K562 (cell line): Measurements from ENCODE around the gene PRPSAP1. TPM values are rescaled to one million over a fixed set of nuclear protein-coding genes. Genes with fewer than 3 reads are reported as not detected.

Experiments used
- ATAC-seq: fragments of 200-7000 bp; cut with Tn5 transposase; 3 replicates; pipeline ENCODE4 v1.9.1; 2020; ENCODE audit warnings: moderate library complexity
- BruUV-seq: library from RNA; stranded (reverse); fragments of 400-500 nt; replicated peaks from 2 replicates; lab custom pipeline; 2021; lab: Mats Ljungman, UMichigan
- CTCF ChIA-PET: fragments of 300-600 bp; formaldehyde crosslinking; extraction: SDS; loops from one replicate; lab custom pipeline; 2021; ENCODE audit warnings: low intra/inter-chr PET ratio; lab: Yijun Ruan, JAX
- POLR2A ChIA-PET: fragments of 300-600, 350-650 bp; sonication (Branson Sonifier 250); formaldehyde crosslinking; extraction: SDS; loops from one replicate; lab custom pipeline; 2021; ENCODE audit warnings: antibody characterized with exemption, inconsistent platforms; lab: Yijun Ruan, JAX
- DNase-seq, 4 experiments: peaks; one replicate each; pipeline versions ENCODE4 v3.0.0 to v3.0.0-alpha.2; 2011 to 2018; ENCODE audit warnings: low spot score in 3 of 4, mixed read lengths in 3 of 4; ENCODE audit errors: extremely low read depth in 1 of 4
- FAIRE-seq: peaks from 2 replicates; lab custom pipeline; 2011; peaks lifted over from hg19 to GRCh38; lab: Jason Lieb, UNC
- H2AFZ ChIP-seq: 2 replicates; pipeline ENCODE4 v1.6.0; 2011; ENCODE audit warnings: low read depth, low read length, control low read depth, inconsistent platforms
- H3K27ac ChIP-seq: fragments of 200-600 bp; 3 replicates; pipeline ENCODE4 v1.8.0; 2011; ENCODE audit warnings: low read depth, mild to moderate bottlenecking, control low read depth, inconsistent platforms, low read length, moderate library complexity, mixed read lengths; ENCODE audit errors: extremely low read depth
- H3K27me3 ChIP-seq, 2 experiments: fragments of 300-600 bp in 1 of 2; 2 replicates in 1 of 2; 3 replicates in 1 of 2; pipeline versions ENCODE4 v1.6.0 to v1.8.0; 2011; ENCODE audit warnings: inconsistent platforms in 2 of 2, low read length in 2 of 2, mild to moderate bottlenecking in 1 of 2, mixed read lengths in 1 of 2, moderate library complexity in 1 of 2; ENCODE audit not compliant: control insufficient read depth in 2 of 2, insufficient read depth in 2 of 2
- H3K36me3 ChIP-seq: fragments of 300-600 bp; 3 replicates; pipeline ENCODE4 v1.8.0; 2011; ENCODE audit warnings: mild to moderate bottlenecking, low read length, inconsistent platforms; ENCODE audit not compliant: control insufficient read depth, insufficient read depth
- H3K4me1 ChIP-seq, 2 experiments: fragments of 200-600 bp in 1 of 2; replicated peaks in 1 of 2; 2 replicates in 1 of 2; 3 replicates in 1 of 2; pipeline versions ENCODE4 v1.5.1 to v1.8.0; 2011; ENCODE audit warnings: inconsistent platforms in 2 of 2, low read length in 2 of 2, mild to moderate bottlenecking in 1 of 2, mixed read lengths in 1 of 2, moderate library complexity in 1 of 2; ENCODE audit not compliant: control insufficient read depth in 2 of 2, insufficient read depth in 2 of 2
- H3K4me2 ChIP-seq: 2 replicates; pipeline ENCODE4 v1.6.1; 2011; ENCODE audit warnings: low read length, control low read depth, inconsistent platforms, mixed read lengths; ENCODE audit not compliant: insufficient read depth
- H3K4me3 ChIP-seq: fragments of 200-600 bp; sonication (generic), shearing (Covaris generic); 2 replicates; pipeline ENCODE4 v1.5.1; 2016; ENCODE audit warnings: control low read depth, inconsistent platforms
- H3K79me2 ChIP-seq: fragments of 200-600 bp; 3 replicates; pipeline ENCODE4 v1.8.0; 2011; ENCODE audit warnings: low read length, inconsistent platforms; ENCODE audit not compliant: control insufficient read depth, insufficient read depth
- H3K9ac ChIP-seq, 2 experiments: 2 replicates each; pipeline versions ENCODE4 v1.6.0 to v1.6.1; 2011; ENCODE audit warnings: low read depth in 2 of 2, low read length in 2 of 2, control low read depth in 1 of 2, inconsistent platforms in 1 of 2, mild to moderate bottlenecking in 1 of 2, mixed read lengths in 1 of 2; ENCODE audit not compliant: insufficient read depth in 1 of 2
- H3K9me1 ChIP-seq: one replicate; pipeline ENCODE4 v1.6.0; 2011; ENCODE audit warnings: inconsistent platforms, mild to moderate bottlenecking, low read length, moderate library complexity; ENCODE audit not compliant: control insufficient read depth, insufficient read depth
- H3K9me3 ChIP-seq: replicated peaks from 2 replicates; pipeline ENCODE4 v1.5.1; 2011; ENCODE audit warnings: low read depth, low read length, inconsistent platforms; ENCODE audit not compliant: control insufficient read depth, insufficient read depth
- H4K20me1 ChIP-seq: replicated peaks from 2 replicates; pipeline ENCODE4 v1.6.1; 2011; ENCODE audit warnings: low read length, inconsistent platforms, mixed read lengths; ENCODE audit not compliant: control insufficient read depth, insufficient read depth
- CTCFL ChIP-seq: IDR thresholded peaks from 2 replicates; pipeline ENCODE4 v1.6.1; 2011; ENCODE audit warnings: borderline replicate concordance, low read depth, mild to moderate bottlenecking, moderate library complexity, low read length; ENCODE audit not compliant: insufficient read depth, poor library complexity, severe bottlenecking
- FOXA3 ChIP-seq, 2 experiments: fragments of 450-650 bp in 1 of 2; sonication (generic) in 1 of 2; formaldehyde crosslinking; IDR thresholded peaks in 1 of 2; conservative IDR thresholded peaks in 1 of 2; 2 replicates each; pipeline versions ENCODE4 v1.4.0 to v1.8.0; 2020 to 2022; ENCODE audit warnings: mild to moderate bottlenecking in 2 of 2, missing genetic modification reagents in 1 of 2
- REST ChIP-seq, 2 experiments: fragments of 450-650 bp; formaldehyde crosslinking in 1 of 2; IDR thresholded peaks; 2 replicates each; pipeline versions ENCODE4 v1.4.0 to v1.6.1; 2014 to 2020; ENCODE audit warnings: mild to moderate bottlenecking in 2 of 2, borderline replicate concordance in 1 of 2, low read depth in 1 of 2
- ZNF263 ChIP-seq: sonication (generic); formaldehyde crosslinking; IDR thresholded peaks from 2 replicates; pipeline ENCODE4 v1.8.0; 2022; ENCODE audit warnings: mild to moderate bottlenecking, missing genetic modification reagents, borderline replicate concordance
- ZNF384 ChIP-seq: IDR thresholded peaks from 2 replicates; pipeline ENCODE4 v1.6.1; 2012; ENCODE audit warnings: low read depth, low read length, improper control_type of control experiment
- WGBS: fragments of 100-300 bp; shearing (Covaris generic); methylation state at CpG from one replicate; pipeline ENCODE4 v1.1.6; 2016; ENCODE audit warnings: low coverage, mixed read lengths; ENCODE audit not compliant: insufficient coverage; ENCODE audit errors: missing lambda C conversion rate; 5-methylcytosine and 5-hydroxymethylcytosine counted together
- in situ Hi-C: fragments of 300-500 bp; cut with MboI; formaldehyde crosslinking; loops from 4 replicates; pipeline ENCODE4 v1.15.0; 2018; ENCODE audit warnings: inconsistent platforms, mixed read lengths
- intact Hi-C: fragments of 100-400 bp; cut with micrococcal nuclease; formaldehyde crosslinking; loops from 2 replicates; pipeline ENCODE4 v1.14.2; 2022
- polyA plus RNA-seq, 8 experiments: library from polyadenylated mRNA; depleted of rRNA in 4 of 8; stranded (reverse) in 5 of 8; unstranded in 3 of 8; fragments of >200 nt; fragmentation: Nextera tagmentation in 2 of 8; fragmentation: Illumina TruSeq in 1 of 8; extraction: Ambion mirVana in 2 of 8; extraction: Trizol in 1 of 8; gene quantifications; 2 replicates each; pipeline versions ENCODE4 v1.2.1 to v1.2.3, GENCODE V29; 2011 to 2014; ENCODE audit warnings: inconsistent platforms in 1 of 8, missing spikeins in 1 of 8
- total RNA-seq, 7 experiments: library from RNA; depleted of rRNA in 6 of 7; stranded (reverse); fragments of >200 nt in 6 of 7; fragmentation: Illumina TruSeq in 2 of 7; extraction: Trizol in 2 of 7; gene quantifications; 2 replicates each; pipeline versions ENCODE4 v1.2.1 to v1.2.3, GENCODE V29; 2011 to 2021; ENCODE audit warnings: low replicate concordance in 1 of 7
- TF ChIP-seq, protein P1 (sequence below), 3 experiments: IDR thresholded peaks in 2 of 3; conservative IDR thresholded peaks in 1 of 3; 2 replicates each; pipeline ENCODE4 v1.5.1; 2011 to 2012; ENCODE audit warnings: low read length in 3 of 3, mild to moderate bottlenecking in 3 of 3, control low read depth in 2 of 3, improper control_type of control experiment in 1 of 3, inconsistent platforms in 1 of 3, low read depth in 1 of 3, mixed read lengths in 1 of 3, moderate library complexity in 1 of 3; ENCODE audit not compliant: insufficient read depth in 2 of 3

The PRPSAP1 gene
- total and polyA plus RNA-seq, 9 of the 15 experiments (the other 6 are each of a cell fraction or from before 2014, with no cell fraction given) = 21.9 to 77.1 (median 40.8) TPM

DNA sequence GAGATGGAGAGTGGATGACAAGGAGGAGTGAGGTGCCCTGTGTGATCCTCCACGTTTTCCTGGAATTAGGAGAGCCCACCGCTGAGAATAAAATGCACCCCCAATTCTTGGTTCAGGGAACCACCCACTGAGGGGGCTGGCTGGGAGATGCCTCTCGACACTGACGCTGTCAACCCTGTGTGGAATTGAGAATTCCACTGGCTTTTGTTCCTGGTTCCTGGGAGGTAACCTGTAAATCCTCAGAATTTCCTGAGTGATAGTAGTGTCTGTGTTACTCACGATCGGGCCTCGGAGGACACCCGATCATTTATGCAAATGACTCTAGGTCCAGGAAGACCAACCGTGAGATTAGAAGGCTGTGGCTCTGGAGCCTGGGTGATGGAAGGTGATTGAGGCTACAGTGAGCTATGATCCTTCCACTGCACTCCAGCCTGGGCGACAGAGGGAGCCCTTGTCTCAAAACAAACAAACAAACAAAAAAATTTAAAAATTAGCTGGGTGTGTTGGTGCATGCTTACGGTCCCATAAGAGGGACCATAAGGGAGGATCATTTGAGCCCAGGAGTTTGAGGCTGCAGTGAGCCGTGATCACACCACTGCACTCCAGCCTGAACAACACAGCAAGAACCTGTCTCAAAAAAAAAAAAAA is 11.7 kb upstream of the PRPSAP1 start:
- Histone ChIP-seq H3K27ac (no peak overlapping the region), H3K79me2 (no peaks in the 10 kb centered on the region), H3K27me3 (no peaks in the 10 kb centered on the region), H3K9ac (no peak overlapping the region), H3K4me3 (no peak overlapping the region), H2AFZ (peak overlapping the region; percentile 18), H3K9me1 (no peaks in the 10 kb centered on the region), H3K9me3 (no peaks in the 10 kb centered on the region), H3K4me1 (peaks cover 4 to 28% of the 10 kb centered on the region in 2 experiments; a peak in 4 of 5 replicates), H3K4me2 (no peak overlapping the region), H4K20me1 (no peaks in the 10 kb centered on the region), H3K36me3 (no peaks in the 10 kb centered on the region)
- ChIA-PET POLR2A (interaction anchor here (0.8 to 1.6 kb wide), 7 partner anchors 8 to 41 kb away, joined by 3 to 4 read pairs (median 3); partner anchors contain the start of gene PRPSAP1), CTCF (interaction anchor here (0.6 to 1.2 kb wide), 4 partner anchors 20 to 420 kb away, joined by 3 to 7 read pairs (median 4); no protein-coding TSS in a partner anchor)
- FAIRE-seq (peak; percentile 93), DNase-seq (peak in 3 of 4 experiments; percentile 5 to 58 (median 25)), ATAC-seq (peak; percentile 75)
- in situ Hi-C loops (no loop called here), intact Hi-C loops (loop anchor here (2.0 kb wide), 1 partner anchor 33 kb away; no protein-coding TSS in a partner anchor)
- 26% methylated on average over 11 of the region's 12 CpGs for WGBS
- no TSS peak for BruUV-seq
- TF ChIP-seq ZNF263 (CRISPR knock-in tag) (no peak), ZNF384 (peak; percentile 69; the same call in 1 of the 2 replicates), FOXA3 (CRISPR knock-in tag; conservative IDR thresholded peaks at IDR 0.05 in 1 of 2, IDR thresholded peaks at IDR 0.05 in 1 of 2) (peak in 1 of 2 experiments; percentile 59; a peak in 2 of 4 replicates), CTCFL (peak; percentile 27), REST (IDR thresholded peaks at IDR 0.05; ENCODE audit: borderline replicate concordance) (peak; percentile 36; the same call in 1 of the 2 replicates), REST (CRISPR knock-in tag; IDR thresholded peaks at IDR 0.05; ENCODE audit: low read depth) (no peak)
- TF ChIP-seq, protein P1, sequence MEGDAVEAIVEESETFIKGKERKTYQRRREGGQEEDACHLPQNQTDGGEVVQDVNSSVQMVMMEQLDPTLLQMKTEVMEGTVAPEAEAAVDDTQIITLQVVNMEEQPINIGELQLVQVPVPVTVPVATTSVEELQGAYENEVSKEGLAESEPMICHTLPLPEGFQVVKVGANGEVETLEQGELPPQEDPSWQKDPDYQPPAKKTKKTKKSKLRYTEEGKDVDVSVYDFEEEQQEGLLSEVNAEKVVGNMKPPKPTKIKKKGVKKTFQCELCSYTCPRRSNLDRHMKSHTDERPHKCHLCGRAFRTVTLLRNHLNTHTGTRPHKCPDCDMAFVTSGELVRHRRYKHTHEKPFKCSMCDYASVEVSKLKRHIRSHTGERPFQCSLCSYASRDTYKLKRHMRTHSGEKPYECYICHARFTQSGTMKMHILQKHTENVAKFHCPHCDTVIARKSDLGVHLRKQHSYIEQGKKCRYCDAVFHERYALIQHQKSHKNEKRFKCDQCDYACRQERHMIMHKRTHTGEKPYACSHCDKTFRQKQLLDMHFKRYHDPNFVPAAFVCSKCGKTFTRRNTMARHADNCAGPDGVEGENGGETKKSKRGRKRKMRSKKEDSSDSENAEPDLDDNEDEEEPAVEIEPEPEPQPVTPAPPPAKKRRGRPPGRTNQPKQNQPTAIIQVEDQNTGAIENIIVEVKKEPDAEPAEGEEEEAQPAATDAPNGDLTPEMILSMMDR (IDR thresholded peaks at IDR 0.05 in 2 of 3, conservative IDR thresholded peaks at IDR 0.05 in 1 of 3; ENCODE audit: insufficient read depth in 2 of 3, low read depth in 1 of 3, low read length in 3 of 3) = peak; percentile 52 to 70 (median 54)
